Suprapubic skin (tissue), 4 donors: Measurements from ENCODE around the gene MAEA. TPM values are rescaled to one million over a fixed set of nuclear protein-coding genes. Genes with fewer than 3 reads are reported as not detected.

Experiments used
- DNase-seq, 2 donors: peaks; one replicate each; pipeline ENCODE4 v3.0.0-alpha.2; 2019; ENCODE audit warnings: low spot score in 2 of 2
- H3K27ac ChIP-seq: fragments of 200-600 bp; sonication (generic); one replicate; pipeline ENCODE4 v1.5.1; 2019
- H3K27me3 ChIP-seq: fragments of 200-600 bp; sonication (generic); one replicate; pipeline ENCODE4 v1.5.1; 2019
- H3K36me3 ChIP-seq: fragments of 200-600 bp; sonication (generic); one replicate; pipeline ENCODE4 v1.5.1; 2019
- H3K4me1 ChIP-seq: fragments of 200-600 bp; sonication (generic); one replicate; pipeline ENCODE4 v1.5.1; 2019
- H3K4me3 ChIP-seq: fragments of 200-600 bp; sonication (generic); one replicate; pipeline ENCODE4 v1.5.1; 2019; ENCODE audit warnings: mild to moderate bottlenecking
- H3K9me3 ChIP-seq: fragments of 200-600 bp; sonication (generic); one replicate; pipeline ENCODE4 v1.5.1; 2019
- CTCF ChIP-seq, 2 donors: fragments of 200-600 bp in 1 of 2; fragments of 450-650 bp in 1 of 2; sonication (generic) in 1 of 2; IDR thresholded peaks; one replicate each; pipeline ENCODE4 v1.5.1; 2016 to 2019; ENCODE audit warnings: antibody characterized with exemption in 2 of 2, mild to moderate bottlenecking in 1 of 2, moderate library complexity in 1 of 2
- EP300 ChIP-seq: sonication (generic); formaldehyde crosslinking; IDR thresholded peaks from one replicate; pipeline ENCODE4 v1.6.1; 2017; ENCODE audit warnings: antibody characterized with exemption
- POLR2A ChIP-seq, 2 donors: fragments of 450-650 bp; IDR thresholded peaks; one replicate each; pipeline ENCODE4 v1.6.1; 2017; ENCODE audit warnings: antibody characterized with exemption in 2 of 2, mild to moderate bottlenecking in 2 of 2, moderate library complexity in 2 of 2
- POLR2AphosphoS5 ChIP-seq, 3 donors: sonication (generic); formaldehyde crosslinking; IDR thresholded peaks; one replicate each; pipeline ENCODE4 v1.6.1; 2017; ENCODE audit warnings: antibody characterized with exemption in 3 of 3
- WGBS: methylation state at CpG from one replicate; pipeline ENCODE4 v1.1.5; 2018; 5-methylcytosine and 5-hydroxymethylcytosine counted together
- total RNA-seq, 4 donors: library from RNA; depleted of rRNA; stranded (reverse); fragments of >200 nt; gene quantifications; one replicate each; pipeline ENCODE4 v1.1.0, GENCODE V29; 2016

MAEA gene
- total RNA-seq, 4 donors from 2014 or later, result 58.7 to 112 (median 69.5) TPM

GRCh38 chr4:1337951-1338751, 48.5 kb downstream of the MAEA start:
- WGBS, result 98% methylated on average over 18 of the region's 41 CpGs
- Histone ChIP-seq H3K4me1 (no peaks in the 10 kb centered on the region), H3K27ac (no peak overlapping the region), H3K9me3 (no peaks in the 10 kb centered on the region), H3K4me3 (no peak overlapping the region), H3K36me3 (peaks cover 70% of the 10 kb centered on the region), H3K27me3 (no peaks in the 10 kb centered on the region)
- no peak for TF ChIP-seq CTCF (IDR thresholded peaks at IDR 0.05)
- no peak for TF ChIP-seq POLR2AphosphoS5 (IDR thresholded peaks at IDR 0.05)
- TF ChIP-seq POLR2A (IDR thresholded peaks at IDR 0.05), result no peak
- no peak for TF ChIP-seq EP300
- DNase-seq, result no peak

GRCh38 chr4:1338752-1339414, 49.2 kb downstream of the MAEA start:
- H3K4me3 ChIP-seq, result no peak overlapping the region
- no peaks in the 10 kb centered on the region for H3K4me1 ChIP-seq
- TF ChIP-seq POLR2AphosphoS5 (IDR thresholded peaks at IDR 0.05) (no peak), EP300 (no peak), CTCF (IDR thresholded peaks at IDR 0.05) (no peak), POLR2A (IDR thresholded peaks at IDR 0.05) (no peak)
- WGBS, result 90% methylated on average over 38 of the region's 38 CpGs
- H3K9me3 ChIP-seq, result no peaks in the 10 kb centered on the region
- H3K27ac ChIP-seq, result no peak overlapping the region
- H3K27me3 ChIP-seq, result no peaks in the 10 kb centered on the region
- peaks cover 66% of the 10 kb centered on the region for H3K36me3 ChIP-seq
- DNase-seq, result no peak

DNA sequence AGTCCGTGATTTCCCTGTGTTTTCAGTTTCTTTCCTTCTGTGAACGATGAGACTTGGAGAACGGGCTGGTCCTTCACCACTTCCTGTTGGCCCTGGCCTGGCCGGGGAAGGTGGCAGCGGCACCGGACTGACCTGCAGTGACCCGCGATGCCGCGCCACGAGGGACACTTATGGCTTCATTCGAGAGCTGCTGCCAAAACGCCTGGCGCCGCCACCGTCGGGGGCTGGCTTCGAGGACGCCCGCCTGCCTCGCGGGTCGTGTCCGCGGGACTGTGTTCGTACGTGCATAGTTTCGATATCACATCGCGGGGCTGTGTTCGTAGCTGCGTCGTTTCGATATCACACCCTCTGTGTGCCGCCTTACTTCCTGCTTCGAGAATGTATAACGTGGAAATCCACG, 49.8 kb downstream of the MAEA start:
- Histone ChIP-seq H3K4me3 (no peak overlapping the region), H3K36me3 (peaks cover 61% of the 10 kb centered on the region), H3K9me3 (no peaks in the 10 kb centered on the region), H3K27me3 (no peaks in the 10 kb centered on the region), H3K4me1 (no peaks in the 10 kb centered on the region), H3K27ac (no peak overlapping the region)
- WGBS, result 96% methylated on average over 38 of the region's 38 CpGs
- TF ChIP-seq CTCF (IDR thresholded peaks at IDR 0.05) (no peak), POLR2AphosphoS5 (IDR thresholded peaks at IDR 0.05) (no peak), POLR2A (IDR thresholded peaks at IDR 0.05) (no peak), EP300 (no peak)
- DNase-seq, result no peak

- Histone ChIP-seq H3K4me3 (no peak overlapping the region), H3K27me3 (no peaks in the 10 kb centered on the region), H3K9me3 (no peaks in the 10 kb centered on the region), H3K36me3 (peaks cover 57% of the 10 kb centered on the region), H3K27ac (no peak overlapping the region), H3K4me1 (peaks cover 6% of the 10 kb centered on the region)
- WGBS, result 91% methylated on average over 17 of the region's 29 CpGs
- TF ChIP-seq CTCF (IDR thresholded peaks at IDR 0.05) (no peak), EP300 (no peak), POLR2A (IDR thresholded peaks at IDR 0.05) (no peak), POLR2AphosphoS5 (IDR thresholded peaks at IDR 0.05) (no peak)
- no peak for DNase-seq
Measured at GRCh38 chr4:1340181-1340747, 50.6 kb downstream of the MAEA start.

DNA sequence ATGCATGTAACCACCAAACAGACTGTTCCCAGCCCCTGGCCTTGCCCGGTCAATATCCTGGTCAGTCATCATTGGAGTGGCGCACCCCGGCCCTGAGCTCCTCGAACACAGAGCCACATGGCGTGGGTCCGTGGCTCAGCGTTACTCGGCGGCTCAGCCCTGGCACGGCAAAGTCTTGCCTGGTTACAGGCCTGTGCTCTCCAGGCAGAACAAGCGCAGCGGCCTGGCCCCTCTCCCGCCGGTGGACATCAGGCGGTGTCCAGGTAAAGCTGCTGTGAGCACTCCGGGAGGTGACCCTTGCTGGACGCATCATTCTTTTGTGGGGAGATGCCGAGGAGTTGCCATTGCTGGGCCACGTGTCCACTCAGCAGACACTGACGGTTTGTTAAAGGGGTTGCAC, 51.2 kb downstream of the MAEA start:
- Histone ChIP-seq H3K27ac (no peak overlapping the region), H3K9me3 (no peaks in the 10 kb centered on the region), H3K27me3 (no peaks in the 10 kb centered on the region), H3K4me3 (no peak overlapping the region), H3K4me1 (peaks cover 12% of the 10 kb centered on the region), H3K36me3 (peaks cover 57% of the 10 kb centered on the region)
- no peak for DNase-seq
- TF ChIP-seq EP300 (no peak), POLR2A (IDR thresholded peaks at IDR 0.05) (no peak), CTCF (IDR thresholded peaks at IDR 0.05) (no peak), POLR2AphosphoS5 (IDR thresholded peaks at IDR 0.05) (no peak)
- WGBS, result 94% methylated on average over 13 of the region's 20 CpGs
